ENCODE measurements around the gene MACROD2.

Gene MACROD2

GRCh38 chr20:14890713-14891112 is 895.4 kb downstream of the MACROD2 start:
- TF ChIP-seq CTCF (IDR thresholded peaks at IDR 0.05; ENCODE audit: low read depth, low read length): no peak
- DNase-seq (ENCODE audit: extremely low read depth, low read depth): no peak

GRCh38 chr20:14892782-14893181 is 897.5 kb downstream of the MACROD2 start:
- DNase-seq (ENCODE audit: extremely low read depth, low read depth): no peak
- TF ChIP-seq CTCF (IDR thresholded peaks at IDR 0.05; ENCODE audit: low read depth, low read length): no peak

GRCh38 chr20:14896569-14896968 is 901.3 kb downstream of the MACROD2 start:
- TF ChIP-seq CTCF (IDR thresholded peaks at IDR 0.05; ENCODE audit: low read depth, low read length): no peak
- DNase-seq (ENCODE audit: extremely low read depth, low read depth): no peak

GRCh38 chr20:14897608-14898007 is 902.3 kb downstream of the MACROD2 start:
- DNase-seq (ENCODE audit: extremely low read depth, low read depth): no peak
- no peak for TF ChIP-seq CTCF (IDR thresholded peaks at IDR 0.05; ENCODE audit: low read depth, low read length)

GRCh38 chr20:14902432-14903089 is 907.2 kb downstream of the MACROD2 start:
- DNase-seq (ENCODE audit: extremely low read depth, low read depth): no peak
- TF ChIP-seq CTCF (IDR thresholded peaks at IDR 0.05; ENCODE audit: low read depth, low read length): no peak

GRCh38 chr20:14906908-14907434 is 911.7 kb downstream of the MACROD2 start:
- TF ChIP-seq CTCF (IDR thresholded peaks at IDR 0.05; ENCODE audit: low read depth, low read length): no peak
- DNase-seq (ENCODE audit: extremely low read depth, low read depth): no peak

- no peak for DNase-seq (ENCODE audit: extremely low read depth, low read depth)
- TF ChIP-seq CTCF (IDR thresholded peaks at IDR 0.05; ENCODE audit: low read depth, low read length): no peak
These were observed 914.8 kb downstream of the MACROD2 start for GRCh38 chr20:14910126-14910525.

Data from AG09319 (cell line).